Activated naive CD4-positive, alpha-beta T cell treated with anti-CD3 and anti-CD28 coated beads, Interleukin-2, amount 50 U/mL, for 72 hours (primary cell): ENCODE measurements around the gene YJEFN3. TPM values are rescaled to one million over a fixed set of nuclear protein-coding genes. Genes with fewer than 3 reads are reported as not detected.

Experiments
- ATAC-seq, 2 donors: fragments of 150-1000 bp; cut with Tn5 transposase; 2 replicates each; pipeline ENCODE4 v1.10.0; 2021; ENCODE audit warnings: mild to moderate bottlenecking in 2 of 2, moderate library complexity in 2 of 2
- DNase-seq, 2 donors: peaks; one replicate each; pipeline ENCODE4 v3.0.0; 2021 to 2022; ENCODE audit warnings: low spot score in 2 of 2
- H3K27ac Mint-ChIP-seq, 2 donors: one replicate each; pipeline ENCODE4 v1.8.0; 2022; ENCODE audit warnings: mild to moderate bottlenecking in 2 of 2, mixed read lengths in 2 of 2
- H3K36me3 Mint-ChIP-seq, 2 donors: one replicate each; pipeline ENCODE4 v1.8.0; 2022; ENCODE audit warnings: mixed read lengths in 2 of 2
- H3K9me3 Mint-ChIP-seq, 2 donors: one replicate each; pipeline ENCODE4 v1.8.0; 2022; ENCODE audit warnings: mixed read lengths in 2 of 2
- total RNA-seq, 2 donors: library from RNA; stranded (reverse); gene quantifications; one replicate each; pipeline ENCODE4 v1.2.3, GENCODE V29; 2022

The YJEFN3 gene
- total RNA-seq, 2 donors from 2014 or later = 5.7 to 11.3 TPM

GRCh38 chr19:19508217-19508616 is 20.5 kb upstream of the YJEFN3 start:
- no peak for DNase-seq
- H3K27ac Mint-ChIP-seq = no peak overlapping the region
- peaks cover 0 to 1% of the 10 kb centered on the region in 2 donors for H3K36me3 Mint-ChIP-seq
- no peaks in the 10 kb centered on the region for H3K9me3 Mint-ChIP-seq
- ATAC-seq = no peak

DNA sequence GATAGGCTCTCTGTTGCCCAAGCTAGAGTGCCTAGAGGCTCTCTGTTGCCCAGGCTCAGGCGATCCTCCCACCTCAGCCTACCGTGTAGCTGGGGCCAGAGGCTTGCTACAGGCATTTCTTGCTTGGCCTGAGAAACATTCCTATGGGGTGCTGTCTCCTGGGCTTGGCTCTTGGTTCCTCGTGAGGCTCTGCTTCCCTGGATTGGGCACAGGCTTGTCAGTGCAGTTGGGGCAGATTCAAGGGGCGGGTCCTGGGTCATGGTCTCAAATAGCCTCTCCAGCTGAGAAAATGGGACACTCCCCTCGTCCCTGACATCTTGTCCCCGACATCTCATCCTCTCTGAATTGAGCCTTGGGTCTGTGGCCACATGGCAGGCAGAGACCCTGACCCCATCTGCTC is 18.3 kb upstream of the YJEFN3 start:
- H3K9me3 Mint-ChIP-seq = no peaks in the 10 kb centered on the region
- peak overlapping the region in 1 of 2 donors; percentile 82 for H3K27ac Mint-ChIP-seq
- ATAC-seq = peak in 1 of 2 donors; percentile 14
- H3K36me3 Mint-ChIP-seq = peaks cover 0 to 4% of the 10 kb centered on the region in 2 donors
- DNase-seq = no peak

DNA sequence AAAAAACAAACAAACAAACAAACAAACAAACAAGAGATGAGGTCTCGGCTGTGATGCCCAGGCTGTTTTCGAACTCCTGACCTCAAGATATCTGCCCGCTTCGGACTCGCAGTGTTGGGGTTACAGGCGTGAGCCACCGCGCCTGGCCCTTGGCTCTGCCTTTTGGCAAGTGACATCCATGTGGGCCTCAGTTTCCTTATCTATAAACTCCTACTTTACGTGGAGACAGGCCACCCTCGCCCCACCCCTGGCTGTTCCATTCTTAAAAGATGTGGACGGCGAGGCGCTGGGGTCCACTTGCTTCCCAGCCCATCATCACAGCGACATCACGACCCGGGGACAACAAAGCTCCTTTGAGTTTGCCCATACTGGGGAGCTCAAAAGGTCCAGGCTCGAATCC is 15.0 kb upstream of the YJEFN3 start:
- no peak for DNase-seq
- H3K36me3 Mint-ChIP-seq = peaks cover 0 to 9% of the 10 kb centered on the region in 2 donors
- ATAC-seq = no peak
- H3K27ac Mint-ChIP-seq = peak overlapping the region in 1 of 2 donors; percentile 84
- H3K9me3 Mint-ChIP-seq = no peaks in the 10 kb centered on the region

DNA sequence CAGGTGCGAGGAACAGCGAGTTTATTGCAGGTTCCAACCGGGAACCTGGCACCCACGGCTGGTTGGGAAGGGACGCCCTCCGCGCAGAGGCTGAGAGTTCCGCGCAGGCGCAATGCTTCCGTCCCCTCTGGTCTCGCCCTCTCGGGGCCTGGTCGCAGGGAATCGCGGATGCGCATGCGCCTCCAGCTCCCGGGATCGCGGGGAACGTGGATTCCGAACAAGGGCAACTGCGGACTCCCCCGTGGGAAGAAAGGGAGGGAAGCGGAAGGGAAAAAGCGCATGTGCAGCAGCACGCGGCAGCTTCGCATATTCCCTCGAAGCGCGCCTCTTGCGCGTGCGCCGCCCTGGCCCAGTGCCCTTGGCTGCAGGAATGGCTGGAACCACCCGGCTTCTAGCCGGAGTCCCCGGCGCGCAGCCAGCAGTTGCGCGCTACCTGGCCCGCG is 14.5 kb upstream of the YJEFN3 start:
- Mint-ChIP-seq H3K36me3 (peaks cover 3 to 11% of the 10 kb centered on the region in 2 donors), H3K9me3 (no peaks in the 10 kb centered on the region), H3K27ac (peak overlapping the region in 1 of 2 donors; percentile 84)
- ATAC-seq (no peak), DNase-seq (no peak)

DNA sequence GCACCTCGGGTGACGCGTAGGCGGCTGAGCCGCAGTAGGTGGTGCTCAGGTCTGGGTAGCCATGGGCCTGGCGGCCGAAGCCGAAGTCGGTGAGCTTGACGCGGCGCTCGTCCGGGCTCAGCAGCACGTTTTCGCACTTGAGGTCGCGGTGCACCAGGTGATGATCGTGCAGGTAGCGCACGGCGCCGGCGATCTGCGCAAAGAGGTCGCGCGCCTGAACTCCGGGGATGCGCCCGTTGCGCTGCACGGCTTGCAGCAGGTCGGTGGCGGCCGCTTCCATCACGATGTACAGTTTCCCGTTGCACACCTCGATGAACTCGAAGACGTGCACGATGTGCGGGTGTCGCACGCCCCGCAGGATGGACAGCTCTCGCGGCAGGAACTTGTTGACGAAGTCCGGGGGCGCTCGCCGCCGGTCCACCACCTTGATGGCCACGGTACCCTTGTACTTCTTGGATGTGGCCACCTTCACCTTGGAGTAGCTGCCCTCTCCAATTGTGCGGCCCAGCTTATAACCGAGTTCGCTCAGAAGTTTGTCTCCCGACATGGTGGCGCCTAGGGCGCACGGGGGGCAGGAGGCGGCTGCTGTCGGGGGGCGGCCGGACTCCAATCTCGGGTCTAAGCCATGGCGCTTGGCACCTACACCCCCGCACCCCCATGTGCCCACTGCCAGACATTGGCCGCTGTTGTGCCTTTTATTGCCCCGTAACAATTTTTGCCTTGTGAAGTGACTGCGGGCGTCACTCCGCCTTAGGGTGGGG is 13.7 kb upstream of the YJEFN3 start, which contains the start of gene TSSK6:
Gene TSSK6, minus strand, starts transcription at position 668 of the 761 bp plus-strand sequence. Its CDS starts 121 bp downstream, at position 547.
- peaks cover 11 to 14% of the 10 kb centered on the region in 2 donors for H3K36me3 Mint-ChIP-seq
- DNase-seq (no peak), ATAC-seq (no peak)
- H3K27ac Mint-ChIP-seq = peak within 1 kb of the TSS; percentile 93 to 97
- no peaks in the 10 kb centered on the region for H3K9me3 Mint-ChIP-seq

- peaks cover 14 to 20% of the 10 kb centered on the region in 2 donors for H3K36me3 Mint-ChIP-seq
- DNase-seq = peak; percentile 95 to 96
- H3K9me3 Mint-ChIP-seq = no peaks in the 10 kb centered on the region
- peak; percentile 93 to 96 for ATAC-seq
- peak within 1 kb of the TSS; percentile 93 to 97 for H3K27ac Mint-ChIP-seq
Observed at GRCh38 chr19:19515642-19516519, 12.8 kb upstream of the YJEFN3 start, which contains the start of gene NDUFA13. Gene NDUFA13, plus strand, starts transcription at chr19:19516225. Its CDS starts 14 bp downstream, at chr19:19516239.

DNA sequence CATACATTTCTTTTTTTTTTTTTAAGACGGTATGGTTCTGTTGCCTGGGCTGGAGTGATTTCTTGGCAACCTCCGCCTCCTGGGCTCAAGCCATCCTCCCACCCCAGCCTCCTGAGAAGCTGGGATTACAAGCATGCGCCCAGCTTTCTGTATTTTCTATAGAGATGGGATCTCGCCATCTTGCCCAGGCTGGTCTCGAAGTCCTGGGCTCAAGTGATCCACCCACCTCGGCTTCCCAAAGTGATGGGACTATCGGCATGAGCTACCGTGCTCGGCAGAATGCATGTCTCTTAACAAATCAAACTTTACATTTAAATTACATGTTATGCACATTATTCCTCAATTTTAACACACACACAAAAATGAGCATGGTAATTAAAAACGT is 11.5 kb upstream of the YJEFN3 start:
- peak overlapping the region; percentile 93 to 97 for H3K27ac Mint-ChIP-seq
- DNase-seq (no peak), ATAC-seq (no peak)
- H3K9me3 Mint-ChIP-seq = no peaks in the 10 kb centered on the region
- peaks cover 14 to 22% of the 10 kb centered on the region in 2 donors for H3K36me3 Mint-ChIP-seq

GRCh38 chr19:19520989-19521388 is 7.7 kb upstream of the YJEFN3 start:
- H3K9me3 Mint-ChIP-seq = no peaks in the 10 kb centered on the region
- peaks cover 10 to 28% of the 10 kb centered on the region in 2 donors for H3K36me3 Mint-ChIP-seq
- DNase-seq (no peak), ATAC-seq (no peak)
- peak overlapping the region in 1 of 2 donors; percentile 33 for H3K27ac Mint-ChIP-seq

DNA sequence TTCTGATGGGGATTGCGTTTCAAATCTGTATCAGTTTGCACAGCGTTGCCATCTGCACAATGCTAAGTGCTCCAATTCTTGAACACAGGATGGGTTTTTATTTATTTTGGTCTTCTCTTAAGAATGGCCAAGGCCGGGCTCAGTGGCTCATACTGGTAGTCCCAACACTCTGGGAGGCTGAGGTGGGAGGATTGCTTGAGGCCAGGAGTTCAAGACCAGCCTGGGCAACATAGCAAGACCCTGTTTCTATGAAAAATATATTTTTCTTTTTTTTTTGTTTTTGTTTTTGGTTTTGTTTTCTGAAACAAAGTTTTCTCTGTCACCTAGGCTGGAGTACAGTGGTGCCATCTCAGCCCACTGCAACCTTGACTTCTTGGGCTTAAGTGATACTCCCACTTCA is 5.5 kb upstream of the YJEFN3 start:
- peak overlapping the region in 1 of 2 donors; percentile 14 for H3K27ac Mint-ChIP-seq
- H3K36me3 Mint-ChIP-seq = peaks cover 5 to 28% of the 10 kb centered on the region in 2 donors

GRCh38 chr19:19524053-19524452 is 4.7 kb upstream of the YJEFN3 start:
- H3K9me3 Mint-ChIP-seq = no peaks in the 10 kb centered on the region
- DNase-seq = no peak
- H3K27ac Mint-ChIP-seq = no peak overlapping the region
- peaks cover 5 to 27% of the 10 kb centered on the region in 2 donors for H3K36me3 Mint-ChIP-seq
- ATAC-seq = no peak

More for the DNA sequence above, 5.5 kb upstream of the YJEFN3 start:
- H3K9me3 Mint-ChIP-seq = no peaks in the 10 kb centered on the region
- ATAC-seq (no peak), DNase-seq (no peak)

- Mint-ChIP-seq H3K36me3 (peaks cover 0 to 9% of the 10 kb centered on the region in 2 donors), H3K27ac (no peak overlapping the region), H3K9me3 (no peaks in the 10 kb centered on the region)
- no peak for ATAC-seq
- no peak for DNase-seq
Observed at GRCh38 chr19:19525611-19526380, 2.9 kb upstream of the YJEFN3 start.

GRCh38 chr19:19526581-19527370 is 1.9 kb upstream of the YJEFN3 start:
- Mint-ChIP-seq H3K27ac (no peak overlapping the region), H3K9me3 (no peaks in the 10 kb centered on the region)
- no peak for ATAC-seq

DNA sequence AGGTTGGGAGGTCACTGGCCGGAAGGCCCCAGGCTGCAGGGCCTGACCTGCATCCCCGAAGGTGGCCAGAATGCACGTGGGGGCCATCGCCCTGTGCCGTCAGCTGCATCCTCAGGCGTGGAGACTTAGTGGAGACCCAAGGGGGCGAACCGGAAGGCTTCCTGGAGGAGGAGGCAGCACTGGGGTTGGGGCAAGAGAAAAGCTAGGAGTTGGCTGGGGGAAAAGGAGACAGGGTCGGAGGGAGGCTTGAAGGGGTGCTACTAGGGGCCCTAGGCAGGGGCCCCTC is 1.4 kb upstream of the YJEFN3 start:
- H3K9me3 Mint-ChIP-seq = no peaks in the 10 kb centered on the region

More at GRCh38 chr19:19526581-19527370, 1.9 kb upstream of the YJEFN3 start:
- DNase-seq = no peak
- H3K36me3 Mint-ChIP-seq = peaks cover 0 to 6% of the 10 kb centered on the region in 2 donors

GRCh38 chr19:19527674-19528625 is 761 bp upstream of the YJEFN3 start:
- Mint-ChIP-seq H3K36me3 (peaks cover 0 to 1% of the 10 kb centered on the region in 2 donors), H3K27ac (no peak overlapping the region), H3K9me3 (no peaks in the 10 kb centered on the region)
- no peak for DNase-seq
- no peak for ATAC-seq

More for the DNA sequence above, 1.4 kb upstream of the YJEFN3 start:
- DNase-seq (no peak), ATAC-seq (no peak)
- Mint-ChIP-seq H3K27ac (no peak overlapping the region), H3K36me3 (peaks cover 0 to 6% of the 10 kb centered on the region in 2 donors)
